ENCODE measurements around the gene CCNE1.
A peak's percentile ranks its signal among the peaks of the same experiment; 100 is the strongest.

The CCNE1 gene

DNA sequence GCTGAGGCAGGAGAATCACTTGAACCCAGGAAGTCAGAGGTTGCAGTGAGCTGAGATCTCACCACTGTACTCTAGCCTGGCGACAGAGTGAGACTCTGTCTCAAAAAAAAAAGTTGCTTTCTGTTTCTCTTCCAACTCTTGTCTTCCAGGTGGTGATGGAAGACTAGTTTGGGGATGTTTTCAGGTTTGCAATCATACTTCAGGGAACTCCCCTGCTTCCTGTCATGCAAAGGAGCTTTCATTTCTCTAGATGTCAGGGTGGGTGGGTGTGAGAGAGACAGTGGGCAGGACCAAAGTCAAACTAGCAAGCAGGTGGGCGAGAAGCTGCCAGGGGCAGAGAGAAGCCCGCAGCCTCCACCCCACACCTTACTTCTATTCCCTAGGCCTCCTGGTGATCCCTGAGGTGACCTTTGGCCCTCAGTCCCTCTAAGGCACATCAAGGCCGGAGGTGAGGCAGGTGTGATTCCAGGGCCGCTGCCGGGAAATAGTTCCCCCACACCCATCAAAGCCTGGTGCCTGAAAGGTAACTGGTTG, 25.7 kb downstream of the CCNE1 start:
- DNase-seq: peak in 1 of 3 donors; percentile 36
- POLR2A ChIA-PET: no interaction called here
- no peak overlapping the region for H3K27ac ChIP-seq (ENCODE audit: insufficient read depth in 1 of 2, low read depth in 1 of 2, low read length in 2 of 2, poor library complexity in 1 of 2, severe bottlenecking in 2 of 2)
- peaks cover 0 to 8% (median 2%) of the 10 kb centered on the region in 5 experiments for H3K27me3 ChIP-seq (replicated peaks in 2 of 5; ENCODE audit: control insufficient read depth in 4 of 5, insufficient read depth in 5 of 5, low read length in 4 of 5)
- CTCF ChIA-PET: interaction anchor here (1.3 kb wide), 1 partner anchor 8 kb away, joined by 3 read pairs; no protein-coding TSS in a partner anchor
- H3K4me1 ChIP-seq (ENCODE audit: control extremely low read depth in 1 of 4, control insufficient read depth in 4 of 4, insufficient read depth in 4 of 4, low read length in 3 of 4): peaks cover 0 to 5% (median 0%) of the 10 kb centered on the region in 4 experiments
- H3K4me3 ChIP-seq (ENCODE audit: control insufficient read depth in 1 of 7, extremely low read depth in 1 of 7, insufficient read depth in 4 of 7, low read depth in 2 of 7, low read length in 6 of 7): no peak overlapping the region
- no peaks in the 10 kb centered on the region for H3K36me3 ChIP-seq (ENCODE audit: control insufficient read depth in 4 of 4, insufficient read depth in 4 of 4, low read length in 3 of 4)
- WGBS (ENCODE audit: insufficient coverage): 80% methylated on average over 1 of the region's 6 CpGs
- H3K9me3 ChIP-seq (ENCODE audit: control extremely low read depth in 1 of 5, control insufficient read depth in 4 of 5, insufficient read depth in 2 of 5, low read depth in 1 of 5, low read length in 4 of 5): no peaks in the 10 kb centered on the region

DNA sequence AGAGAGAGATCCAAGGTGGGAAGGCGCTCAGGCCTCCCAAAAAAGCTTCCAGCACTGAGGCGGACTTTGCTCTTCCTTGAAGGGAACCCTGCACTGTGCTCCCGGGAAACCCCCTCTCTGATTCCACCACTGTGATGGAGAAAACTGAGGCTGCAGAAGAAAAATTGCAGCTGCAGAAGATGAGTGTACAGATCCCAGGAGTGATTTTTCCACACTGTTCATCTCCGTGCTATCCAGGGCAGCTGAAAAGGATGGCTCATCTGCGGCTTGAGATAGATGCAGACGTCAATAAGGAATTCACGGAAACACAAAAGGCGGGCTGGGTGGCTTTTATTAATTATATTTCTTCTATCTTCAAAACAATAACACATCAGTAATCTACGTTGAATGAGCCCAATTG, 26.2 kb downstream of the CCNE1 start:
- no peak for DNase-seq
- no peaks in the 10 kb centered on the region for H3K36me3 ChIP-seq (ENCODE audit: control insufficient read depth in 4 of 4, insufficient read depth in 4 of 4, low read length in 3 of 4)
- ChIA-PET POLR2A (no interaction called here), CTCF (interaction anchor here (1.3 kb wide), 1 partner anchor 9 kb away, joined by 3 read pairs; no protein-coding TSS in a partner anchor)
- H3K4me3 ChIP-seq (ENCODE audit: control insufficient read depth in 1 of 7, extremely low read depth in 1 of 7, insufficient read depth in 4 of 7, low read depth in 2 of 7, low read length in 6 of 7): no peak overlapping the region
- peaks cover 0 to 8% (median 1%) of the 10 kb centered on the region in 4 experiments for H3K4me1 ChIP-seq (ENCODE audit: control extremely low read depth in 1 of 4, control insufficient read depth in 4 of 4, insufficient read depth in 4 of 4, low read length in 3 of 4)
- WGBS (ENCODE audit: insufficient coverage): 100% methylated on average over 5 of the region's 9 CpGs
- no peak overlapping the region for H3K27ac ChIP-seq (ENCODE audit: insufficient read depth in 1 of 2, low read depth in 1 of 2, low read length in 2 of 2, poor library complexity in 1 of 2, severe bottlenecking in 2 of 2)
- peaks cover 0 to 8% (median 4%) of the 10 kb centered on the region in 5 experiments for H3K27me3 ChIP-seq (replicated peaks in 2 of 5; ENCODE audit: control insufficient read depth in 4 of 5, insufficient read depth in 5 of 5, low read length in 4 of 5)
- H3K9me3 ChIP-seq (ENCODE audit: control extremely low read depth in 1 of 5, control insufficient read depth in 4 of 5, insufficient read depth in 2 of 5, low read depth in 1 of 5, low read length in 4 of 5): no peaks in the 10 kb centered on the region

DNA sequence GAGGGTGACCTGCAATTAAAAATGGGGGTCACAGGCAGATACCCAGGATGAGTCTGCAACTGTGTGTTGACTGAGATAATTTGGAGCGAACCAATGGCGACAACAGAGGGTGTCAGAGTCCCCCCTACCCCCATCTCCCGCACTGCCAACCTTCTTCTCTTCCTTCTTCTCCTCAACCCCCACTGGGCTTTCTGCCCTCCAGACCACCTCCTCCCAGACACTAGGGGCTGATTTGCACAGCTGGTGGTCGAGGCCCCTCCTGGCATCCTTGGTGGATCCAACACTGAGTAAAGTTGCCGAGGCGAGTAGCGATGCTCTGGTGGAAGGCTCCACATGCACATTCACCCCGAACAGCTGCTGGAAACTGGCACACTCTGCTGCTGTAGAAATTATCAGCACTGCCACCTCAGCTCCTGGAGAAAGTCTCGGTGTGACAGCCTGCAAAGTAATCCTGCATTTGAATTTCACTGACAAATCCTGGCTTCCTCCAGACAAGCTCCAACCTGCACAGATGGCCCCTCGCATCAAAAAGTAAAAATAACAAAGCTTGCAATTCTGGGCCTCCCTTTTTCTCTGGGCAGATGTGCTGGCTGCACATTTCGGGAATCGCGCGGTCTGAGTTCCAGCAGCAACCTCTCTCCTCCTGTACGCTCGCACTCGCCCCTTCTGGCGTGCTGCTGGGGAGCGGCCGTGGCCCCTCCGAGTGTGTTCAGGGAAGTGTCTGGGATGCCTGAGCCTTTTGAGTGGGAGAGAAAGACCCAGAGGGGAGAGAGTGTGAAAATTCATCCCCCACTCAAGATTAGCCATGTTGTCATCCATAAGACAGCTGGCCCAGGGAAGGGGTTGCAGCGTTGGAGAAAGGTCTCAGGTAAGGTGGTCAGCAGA, 28.5 kb downstream of the CCNE1 start:
- H3K27ac ChIP-seq (ENCODE audit: insufficient read depth in 1 of 2, low read depth in 1 of 2, low read length in 2 of 2, poor library complexity in 1 of 2, severe bottlenecking in 2 of 2): no peak overlapping the region
- peaks cover 0 to 17% (median 17%) of the 10 kb centered on the region in 4 experiments for H3K4me1 ChIP-seq (ENCODE audit: control extremely low read depth in 1 of 4, control insufficient read depth in 4 of 4, insufficient read depth in 4 of 4, low read length in 3 of 4)
- no peaks in the 10 kb centered on the region for H3K9me3 ChIP-seq (ENCODE audit: control extremely low read depth in 1 of 5, control insufficient read depth in 4 of 5, insufficient read depth in 2 of 5, low read depth in 1 of 5, low read length in 4 of 5)
- 89% methylated on average over 17 of the region's 22 CpGs for WGBS (ENCODE audit: insufficient coverage)
- POLR2A ChIA-PET: no interaction called here
- peaks cover 0 to 18% (median 4%) of the 10 kb centered on the region in 5 experiments for H3K27me3 ChIP-seq (replicated peaks in 2 of 5; ENCODE audit: control insufficient read depth in 4 of 5, insufficient read depth in 5 of 5, low read length in 4 of 5)
- CTCF ChIA-PET: no interaction called here
- DNase-seq: no peak
- no peaks in the 10 kb centered on the region for H3K36me3 ChIP-seq (ENCODE audit: control insufficient read depth in 4 of 4, insufficient read depth in 4 of 4, low read length in 3 of 4)
- H3K4me3 ChIP-seq (ENCODE audit: control insufficient read depth in 1 of 7, extremely low read depth in 1 of 7, insufficient read depth in 4 of 7, low read depth in 2 of 7, low read length in 6 of 7): no peak overlapping the region

DNA sequence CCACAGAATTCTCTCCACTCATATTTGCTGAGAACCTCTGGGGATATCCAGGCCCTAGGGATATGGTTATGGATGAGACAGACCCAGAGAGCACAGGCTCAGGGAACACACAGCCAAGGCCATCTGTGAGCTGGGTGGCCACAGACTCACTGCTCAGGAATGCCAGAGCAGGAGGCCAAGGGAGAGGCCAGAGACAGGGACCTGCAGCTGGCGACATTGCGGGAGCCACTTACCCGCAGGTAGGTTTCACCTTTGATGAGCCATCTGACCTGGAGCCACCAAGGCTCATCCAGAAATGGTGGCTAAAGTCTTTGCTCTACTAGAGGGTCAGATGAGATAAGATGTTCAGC, 29.4 kb downstream of the CCNE1 start:
- Histone ChIP-seq H3K27me3 (replicated peaks in 2 of 5; ENCODE audit: control insufficient read depth in 4 of 5, insufficient read depth in 5 of 5, low read length in 4 of 5) (peaks cover 0 to 18% (median 4%) of the 10 kb centered on the region in 5 experiments), H3K36me3 (ENCODE audit: control insufficient read depth in 4 of 4, insufficient read depth in 4 of 4, low read length in 3 of 4) (no peaks in the 10 kb centered on the region), H3K4me1 (ENCODE audit: control extremely low read depth in 1 of 4, control insufficient read depth in 4 of 4, insufficient read depth in 4 of 4, low read length in 3 of 4) (peaks cover 0 to 25% (median 24%) of the 10 kb centered on the region in 4 experiments), H3K9me3 (ENCODE audit: control extremely low read depth in 1 of 5, control insufficient read depth in 4 of 5, insufficient read depth in 2 of 5, low read depth in 1 of 5, low read length in 4 of 5) (no peaks in the 10 kb centered on the region), H3K4me3 (ENCODE audit: control insufficient read depth in 1 of 7, extremely low read depth in 1 of 7, insufficient read depth in 4 of 7, low read depth in 2 of 7, low read length in 6 of 7) (no peak overlapping the region), H3K27ac (ENCODE audit: insufficient read depth in 1 of 2, low read depth in 1 of 2, low read length in 2 of 2, poor library complexity in 1 of 2, severe bottlenecking in 2 of 2) (no peak overlapping the region)
- DNase-seq: no peak
- WGBS (ENCODE audit: insufficient coverage): 100% methylated on average over 3 of the region's 3 CpGs
- ChIA-PET POLR2A (no interaction called here), CTCF (interaction anchor here (0.6 kb wide), 1 partner anchor 25 kb away, joined by 3 read pairs; no protein-coding TSS in a partner anchor)

DNA sequence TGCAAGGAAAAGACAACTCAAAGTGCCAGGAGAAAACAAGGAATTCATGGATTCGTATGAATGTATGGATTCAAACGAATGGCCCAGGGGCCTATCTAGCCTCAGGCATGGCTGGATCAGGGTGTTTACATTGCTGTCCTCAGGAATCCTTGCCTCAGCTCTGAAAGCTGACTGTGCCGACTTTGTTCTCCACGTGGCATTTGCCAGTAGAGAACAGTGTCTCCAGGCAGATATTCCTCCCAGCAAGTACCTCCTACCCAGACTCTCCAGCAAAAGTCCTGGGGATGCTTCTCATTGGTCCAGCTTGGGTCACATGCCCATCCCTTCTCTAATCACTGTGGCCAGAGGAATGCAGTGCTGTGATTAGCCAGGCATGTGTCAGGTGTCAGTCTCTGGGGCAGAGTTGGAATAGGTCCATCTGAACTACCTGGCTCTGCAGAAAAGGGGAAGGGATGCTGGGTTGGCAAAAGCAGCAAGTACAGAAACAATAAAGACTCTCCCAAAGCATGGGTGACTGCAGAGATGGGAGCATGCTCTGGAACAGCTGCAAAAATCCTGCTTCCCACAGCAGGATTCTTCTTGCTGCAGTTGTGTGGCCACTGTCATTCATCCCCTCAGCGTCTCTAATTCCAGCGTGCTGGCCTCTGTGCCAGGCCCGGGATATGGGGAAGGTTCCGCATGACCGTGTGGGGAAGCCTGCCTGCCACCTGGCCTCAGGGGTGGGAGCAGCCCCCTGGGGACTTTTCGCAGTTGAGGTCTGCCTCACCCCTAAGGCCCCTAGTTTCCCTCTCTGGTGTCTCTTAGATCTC, 30.0 kb downstream of the CCNE1 start:
- Histone ChIP-seq H3K4me3 (ENCODE audit: control insufficient read depth in 1 of 7, extremely low read depth in 1 of 7, insufficient read depth in 4 of 7, low read depth in 2 of 7, low read length in 6 of 7) (no peak overlapping the region), H3K36me3 (ENCODE audit: control insufficient read depth in 4 of 4, insufficient read depth in 4 of 4, low read length in 3 of 4) (no peaks in the 10 kb centered on the region), H3K9me3 (ENCODE audit: control extremely low read depth in 1 of 5, control insufficient read depth in 4 of 5, insufficient read depth in 2 of 5, low read depth in 1 of 5, low read length in 4 of 5) (no peaks in the 10 kb centered on the region), H3K27me3 (replicated peaks in 2 of 5; ENCODE audit: control insufficient read depth in 4 of 5, insufficient read depth in 5 of 5, low read length in 4 of 5) (peaks cover 0 to 18% (median 4%) of the 10 kb centered on the region in 5 experiments), H3K4me1 (ENCODE audit: control extremely low read depth in 1 of 4, control insufficient read depth in 4 of 4, insufficient read depth in 4 of 4, low read length in 3 of 4) (peaks cover 0 to 25% (median 24%) of the 10 kb centered on the region in 4 experiments), H3K27ac (ENCODE audit: insufficient read depth in 1 of 2, low read depth in 1 of 2, low read length in 2 of 2, poor library complexity in 1 of 2, severe bottlenecking in 2 of 2) (no peak overlapping the region)
- 93% methylated on average over 9 of the region's 10 CpGs for WGBS (ENCODE audit: insufficient coverage)
- DNase-seq: peak; percentile 18 to 68 (median 56)
- CTCF ChIA-PET: interaction anchor here (0.6 to 1.2 kb wide), 2 partner anchors 26 to 81 kb away, joined by 3 to 4 read pairs; no protein-coding TSS in a partner anchor
- POLR2A ChIA-PET: no interaction called here

DNA sequence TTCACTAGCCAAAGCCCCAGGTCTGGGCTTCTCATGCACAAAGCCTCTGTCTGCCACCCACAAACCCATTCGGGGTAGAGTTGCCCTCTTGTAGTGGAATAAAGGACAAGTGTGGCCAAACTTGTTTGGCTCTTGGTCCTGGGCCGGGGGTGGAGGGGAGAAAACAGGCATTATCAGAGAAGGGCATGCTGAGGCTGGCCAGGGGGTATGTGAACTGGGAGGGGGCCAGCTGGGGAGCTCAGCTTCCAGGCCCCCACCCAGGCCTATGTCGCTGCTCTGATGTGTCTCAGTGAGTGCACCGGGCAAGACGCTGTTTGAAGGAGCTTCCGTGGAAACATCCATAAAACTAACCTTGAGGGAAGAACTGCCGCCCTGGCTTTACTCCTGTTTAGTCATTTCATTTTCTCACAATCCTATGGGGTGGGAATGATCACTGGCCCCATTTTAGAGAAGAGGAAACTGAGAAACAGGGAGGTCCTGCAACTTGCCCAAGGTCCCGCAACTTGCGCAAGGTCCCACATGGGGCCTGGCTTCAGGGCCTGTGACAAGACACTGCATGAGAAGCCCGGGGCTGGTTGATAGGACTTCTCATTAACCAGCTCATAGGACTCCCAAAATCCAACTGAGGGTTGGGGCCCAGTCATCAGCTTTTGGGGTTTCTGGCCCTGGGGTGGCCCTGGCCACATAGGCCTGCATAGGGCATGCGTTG, 30.8 kb downstream of the CCNE1 start:
- WGBS (ENCODE audit: insufficient coverage): 85% methylated on average over 10 of the region's 11 CpGs
- ChIA-PET CTCF (interaction anchor here (0.9 to 1.7 kb wide), 4 partner anchors 13 to 196 kb away, joined by 3 to 6 read pairs (median 4); no protein-coding TSS in a partner anchor), POLR2A (no interaction called here)
- peak overlapping the region in 2 of 7 experiments; percentile 58 to 96 for H3K4me3 ChIP-seq (ENCODE audit: control insufficient read depth in 1 of 7, extremely low read depth in 1 of 7, insufficient read depth in 4 of 7, low read depth in 2 of 7, low read length in 6 of 7)
- H3K36me3 ChIP-seq (ENCODE audit: control insufficient read depth in 4 of 4, insufficient read depth in 4 of 4, low read length in 3 of 4): no peaks in the 10 kb centered on the region
- H3K9me3 ChIP-seq (ENCODE audit: control extremely low read depth in 1 of 5, control insufficient read depth in 4 of 5, insufficient read depth in 2 of 5, low read depth in 1 of 5, low read length in 4 of 5): no peaks in the 10 kb centered on the region
- H3K27me3 ChIP-seq (replicated peaks in 2 of 5; ENCODE audit: control insufficient read depth in 4 of 5, insufficient read depth in 5 of 5, low read length in 4 of 5): peaks cover 0 to 18% (median 4%) of the 10 kb centered on the region in 5 experiments
- H3K4me1 ChIP-seq (ENCODE audit: control extremely low read depth in 1 of 4, control insufficient read depth in 4 of 4, insufficient read depth in 4 of 4, low read length in 3 of 4): peaks cover 0 to 25% (median 24%) of the 10 kb centered on the region in 4 experiments
- H3K27ac ChIP-seq (ENCODE audit: insufficient read depth in 1 of 2, low read depth in 1 of 2, low read length in 2 of 2, poor library complexity in 1 of 2, severe bottlenecking in 2 of 2): no peak overlapping the region
- no peak for DNase-seq

All from common myeloid progenitor, CD34-positive (primary cell).